Endothelial cell of umbilical vein (primary cell): ENCODE measurements around the gene COL9A1. TPM values are rescaled to one million over a fixed set of nuclear protein-coding genes. Genes with fewer than 3 reads are reported as not detected.
"Not testable (repeated sequence)": the region's sequence is repeated elsewhere in the genome, so short reads cannot be mapped to it uniquely, and the experiment has no call there.

Source experiments
- BruUV-seq: library from RNA; stranded (reverse); fragments of 400-500 nt; replicated peaks from 2 replicates; lab custom pipeline; 2021; lab: Mats Ljungman, UMichigan
- CTCF ChIA-PET: fragments of 300-600, 350-600 bp; sonication (Branson Sonifier 250); formaldehyde crosslinking; loops from one replicate; lab custom pipeline; 2021; ENCODE audit warnings: antibody characterized with exemption, inconsistent platforms; lab: Charles Lee
- POLR2A ChIA-PET: fragments of 300-600, 350-600 bp; sonication (Branson Sonifier 250); formaldehyde crosslinking; loops from one replicate; lab custom pipeline; 2021; ENCODE audit warnings: antibody characterized with exemption, inconsistent platforms; lab: Charles Lee
- DNase-seq: peaks from one replicate; pipeline ENCODE4 v3.0.0-alpha.2; 2011; ENCODE audit warnings: low read depth, low spot score
- FAIRE-seq: peaks from 2 replicates; lab custom pipeline; 2011; peaks lifted over from hg19 to GRCh38; lab: Jason Lieb, UNC
- H2AFZ ChIP-seq: 2 replicates; pipeline ENCODE4 v1.6.0; 2012; ENCODE audit warnings: low read depth, low read length, control low read depth, inconsistent platforms
- H3K27ac ChIP-seq: 2 replicates; pipeline ENCODE4 v1.5.1; 2011; ENCODE audit warnings: low read depth, mild to moderate bottlenecking, control low read depth, low read length, moderate library complexity; ENCODE audit not compliant: insufficient read depth
- H3K27me3 ChIP-seq, 2 experiments: 2 replicates each; pipeline versions ENCODE4 v1.6.0 to v1.6.1; 2011; ENCODE audit warnings: low read length in 2 of 2, mixed read lengths in 1 of 2; ENCODE audit not compliant: control insufficient read depth in 2 of 2, insufficient read depth in 2 of 2
- H3K36me3 ChIP-seq, 2 experiments: 2 replicates in 1 of 2; 3 replicates in 1 of 2; pipeline ENCODE4 v1.5.1; 2011; ENCODE audit warnings: low read length in 2 of 2, mild to moderate bottlenecking in 1 of 2, moderate library complexity in 1 of 2; ENCODE audit not compliant: control insufficient read depth in 2 of 2, insufficient read depth in 2 of 2; ENCODE audit errors: extremely low read depth in 1 of 2
- H3K4me1 ChIP-seq: 3 replicates; pipeline ENCODE4 v1.5.1; 2011; ENCODE audit warnings: mild to moderate bottlenecking, low read length; ENCODE audit not compliant: control insufficient read depth, insufficient read depth; ENCODE audit errors: extremely low read depth
- H3K4me2 ChIP-seq: 2 replicates; pipeline ENCODE4 v1.6.1; 2011; ENCODE audit warnings: low read length, control low read depth, mixed read lengths; ENCODE audit not compliant: insufficient read depth
- H3K4me3 ChIP-seq, 3 experiments: fragments of 200-600 bp in 1 of 3; sonication (generic), shearing (Covaris generic) in 1 of 3; replicated peaks in 1 of 3; 2 replicates each; pipeline ENCODE4 v1.5.1; 2011 to 2016; ENCODE audit warnings: control low read depth in 3 of 3, low read length in 3 of 3, mild to moderate bottlenecking in 2 of 3, inconsistent platforms in 1 of 3, low read depth in 1 of 3, moderate library complexity in 1 of 3; ENCODE audit not compliant: insufficient read depth in 1 of 3
- H3K79me2 ChIP-seq: 2 replicates; pipeline ENCODE4 v1.6.0; 2012; ENCODE audit warnings: low read length, inconsistent platforms; ENCODE audit not compliant: control insufficient read depth, insufficient read depth
- H3K9ac ChIP-seq: replicated peaks from 2 replicates; pipeline ENCODE3; 2011; ENCODE audit warnings: low read length, control low read depth; ENCODE audit not compliant: insufficient read depth; ENCODE audit errors: extremely low read depth
- H3K9me1 ChIP-seq: replicated peaks from 3 replicates; pipeline ENCODE4 v1.6.0; 2011; ENCODE audit warnings: mild to moderate bottlenecking, low read length; ENCODE audit not compliant: control insufficient read depth, insufficient read depth; ENCODE audit errors: extremely low read depth
- H3K9me3 ChIP-seq: replicated peaks from 2 replicates; pipeline ENCODE4 v1.5.1; 2012; ENCODE audit warnings: low read length, inconsistent platforms; ENCODE audit not compliant: control insufficient read depth, insufficient read depth
- H4K20me1 ChIP-seq: replicated peaks from 2 replicates; pipeline ENCODE3; 2011; ENCODE audit warnings: mild to moderate bottlenecking, low read length; ENCODE audit not compliant: control insufficient read depth, insufficient read depth; ENCODE audit errors: extremely low read depth
- CTCF ChIP-seq, 2 donors: IDR thresholded peaks; 1 replicate in 1 of 2; 2 replicates in 1 of 2; pipeline ENCODE4 v1.5.1; 2011; ENCODE audit warnings: low read length in 2 of 2, mild to moderate bottlenecking in 2 of 2, moderate library complexity in 2 of 2, control low read depth in 1 of 2, inconsistent platforms in 1 of 2, low read depth in 1 of 2; ENCODE audit not compliant: insufficient read depth in 1 of 2; ENCODE audit errors: extremely low read depth in 1 of 2
- MAX ChIP-seq: IDR thresholded peaks from 2 replicates; pipeline ENCODE4 v1.6.1; 2011; ENCODE audit not compliant: insufficient read depth, insufficient read length
- POLR2AphosphoS5 ChIP-seq: IDR thresholded peaks from 2 replicates; pipeline ENCODE4 v1.6.1; 2012; ENCODE audit warnings: low read depth, mild to moderate bottlenecking, control low read depth, low read length, moderate library complexity; ENCODE audit not compliant: insufficient read depth
- dilution Hi-C: fragments of 300-500 bp; cut with MboI; formaldehyde crosslinking; loops from one replicate; pipeline ENCODE4 v1.15.0; 2019; ENCODE audit warnings: low sequenced_read_pairs; ENCODE audit not compliant: extremely low pct_ligation_motif_present
- intact Hi-C: fragments of 100-400 bp; cut with micrococcal nuclease; formaldehyde crosslinking; loops from one replicate; pipeline ENCODE4 v1.10.0; 2022
- polyA plus RNA-seq, 4 experiments: library from polyadenylated mRNA; depleted of rRNA in 3 of 4; stranded (reverse) in 3 of 4; unstranded in 1 of 4; fragments of >200 nt; gene quantifications; 2 replicates each; pipeline versions ENCODE4 v1.2.1 to v1.2.3, GENCODE V29; 2011 to 2012; ENCODE audit warnings: missing spikeins in 1 of 4
- total RNA-seq: library from RNA; stranded (reverse); gene quantifications from 2 replicates; pipeline ENCODE4 v1.2.3, GENCODE V29; 2021

The COL9A1 gene
- total and polyA plus RNA-seq, 2 donors (not counting 3 experiments of a cell fraction or from before 2014, with no cell fraction given), result not detected

- no peak overlapping the region for H3K27ac ChIP-seq
- no peaks in the 10 kb centered on the region for H3K4me1 ChIP-seq
- ChIA-PET CTCF (interaction anchor here (0.6 to 4.1 kb wide), 30 partner anchors 12 to 712 kb away, joined by 3 to 135 read pairs (median 4); partner anchors contain the start of gene B3GAT2), POLR2A (no interaction called here)
- H3K36me3 ChIP-seq, result no peaks in the 10 kb centered on the region
- no TSS peak for BruUV-seq
- dilution Hi-C loops, result no loop called here
- DNase-seq, result peak; percentile 54
- H3K9ac ChIP-seq, result no peak overlapping the region
- H3K27me3 ChIP-seq, result peaks cover 0 to 5% of the 10 kb centered on the region in 2 experiments
- H3K9me1 ChIP-seq, result no peaks in the 10 kb centered on the region
- H3K9me3 ChIP-seq, result no peaks in the 10 kb centered on the region
- no peak overlapping the region for H3K4me2 ChIP-seq
- no peaks in the 10 kb centered on the region for H3K79me2 ChIP-seq
- intact Hi-C loops, result loop anchor here (1.0 to 5.0 kb wide), 5 partner anchors 59 to 703 kb away; partner anchors contain the start of gene B3GAT2
- no peak for FAIRE-seq
- H2AFZ ChIP-seq, result no peak overlapping the region
- H4K20me1 ChIP-seq, result no peaks in the 10 kb centered on the region
- TF ChIP-seq POLR2AphosphoS5 (no peak), CTCF (IDR thresholded peaks at IDR 0.05; ENCODE audit: extremely low read depth in 1 of 2, insufficient read depth in 1 of 2, low read depth in 1 of 2, low read length in 2 of 2) (peak; percentile 25 to 33)
- H3K4me3 ChIP-seq, result no peak overlapping the region
Measured at GRCh38 chr6:70310063-70310694, 7.3 kb upstream of the COL9A1 start.

GRCh38 chr6:70309243-70309642 lies 6.4 kb upstream of the COL9A1 start:
- no peak overlapping the region for H2AFZ ChIP-seq
- BruUV-seq, result no TSS peak
- H3K79me2 ChIP-seq, result no peaks in the 10 kb centered on the region
- no peaks in the 10 kb centered on the region for H3K36me3 ChIP-seq
- DNase-seq (no peak), FAIRE-seq (no peak)
- no peak overlapping the region for H3K4me3 ChIP-seq
- no peak overlapping the region for H3K27ac ChIP-seq
- H3K27me3 ChIP-seq, result peaks cover 0 to 2% of the 10 kb centered on the region in 2 experiments
- no peaks in the 10 kb centered on the region for H3K9me3 ChIP-seq
- intact Hi-C loops (no loop called here), dilution Hi-C loops (no loop called here)
- H4K20me1 ChIP-seq, result no peaks in the 10 kb centered on the region
- no peak overlapping the region for H3K9ac ChIP-seq
- H3K4me2 ChIP-seq, result no peak overlapping the region
- POLR2A ChIA-PET, result no interaction called here
- CTCF ChIA-PET, result interaction anchor here (0.7 to 4.1 kb wide), 14 partner anchors 14 to 709 kb away, joined by 3 to 135 read pairs (median 6); partner anchors contain the start of gene B3GAT2
- no peak for TF ChIP-seq MAX
- no peaks in the 10 kb centered on the region for H3K9me1 ChIP-seq
- H3K4me1 ChIP-seq, result no peaks in the 10 kb centered on the region

- POLR2A ChIA-PET, FAIRE-seq, H4K20me1 ChIP-seq, H3K4me3 ChIP-seq, BruUV-seq, dilution Hi-C loops, H3K9ac ChIP-seq, H3K4me2 ChIP-seq, H3K9me3 ChIP-seq, H3K27ac ChIP-seq, H2AFZ ChIP-seq, H3K4me1 ChIP-seq, H3K9me1 ChIP-seq, H3K27me3 ChIP-seq, H3K79me2 ChIP-seq, intact Hi-C loops, DNase-seq, H3K36me3 ChIP-seq: not testable (repeated sequence)
- CTCF ChIA-PET, result interaction anchor here (1.1 to 4.1 kb wide), 3 partner anchors 22 to 704 kb away, joined by 3 to 135 read pairs (median 79); no protein-coding TSS in a partner anchor
Measured at GRCh38 chr6:70308142-70308541, 5.3 kb upstream of the COL9A1 start.
